Stimulated activated effector memory CD8-positive, alpha-beta T cell treated with anti-CD3 and anti-CD28 coated beads, Interleukin-12 subunit alpha, Interleukin-12 subunit beta, amount 100 ng/mL, for 72 hours (primary cell): ENCODE results near the gene MARCHF3.
"Not testable (repeated sequence)": the region's sequence is repeated elsewhere in the genome, so short reads cannot be mapped to it uniquely, and the experiment has no call there.

Experiments
- ATAC-seq: fragments of 150-1000 bp; cut with Tn5 transposase; 2 replicates; pipeline ENCODE4 v1.10.0; 2021
- DNase-seq, 2 donors: peaks; one replicate each; pipeline ENCODE4 v3.0.0; 2021 to 2022; ENCODE audit warnings: low spot score in 2 of 2
- H3K27ac Mint-ChIP-seq: one replicate; pipeline ENCODE4 v1.8.0; 2022; ENCODE audit warnings: mild to moderate bottlenecking, mixed read lengths
- H3K36me3 Mint-ChIP-seq: one replicate; pipeline ENCODE4 v1.8.0; 2022; ENCODE audit warnings: mild to moderate bottlenecking, mixed read lengths
- H3K4me1 Mint-ChIP-seq: one replicate; pipeline ENCODE4 v1.8.0; 2022; ENCODE audit warnings: mixed read lengths
- H3K4me3 Mint-ChIP-seq: one replicate; pipeline ENCODE4 v1.8.0; 2022; ENCODE audit warnings: mild to moderate bottlenecking, mixed read lengths
- H3K9me3 Mint-ChIP-seq: one replicate; pipeline ENCODE4 v1.8.0; 2022; ENCODE audit warnings: mixed read lengths

The MARCHF3 gene

GRCh38 chr5:126857472-126858410, 172.6 kb downstream of the MARCHF3 start:
- Mint-ChIP-seq H3K36me3 (no peaks in the 10 kb centered on the region), H3K4me1 (peaks cover 19% of the 10 kb centered on the region), H3K4me3 (no peak overlapping the region), H3K27ac (no peak overlapping the region), H3K9me3 (no peaks in the 10 kb centered on the region)
- ATAC-seq (no peak), DNase-seq (no peak)

- Mint-ChIP-seq H3K9me3 (no peaks in the 10 kb centered on the region), H3K4me3 (no peak overlapping the region), H3K4me1 (peaks cover 24% of the 10 kb centered on the region), H3K36me3 (no peaks in the 10 kb centered on the region), H3K27ac (peak overlapping the region; percentile 33)
- ATAC-seq = no peak
- no peak for DNase-seq
Observed at GRCh38 chr5:126855266-126855665, 175.1 kb downstream of the MARCHF3 start.

GRCh38 chr5:126854526-126855110, 175.7 kb downstream of the MARCHF3 start:
- peaks cover 24% of the 10 kb centered on the region for H3K4me1 Mint-ChIP-seq
- no peak for DNase-seq
- no peak overlapping the region for H3K4me3 Mint-ChIP-seq

GRCh38 chr5:126853541-126854307, 176.6 kb downstream of the MARCHF3 start:
- not testable (repeated sequence) for H3K36me3 Mint-ChIP-seq, H3K9me3 Mint-ChIP-seq, DNase-seq, ATAC-seq
- Mint-ChIP-seq H3K27ac (peak overlapping the region; percentile 69), H3K4me3 (peak overlapping the region; percentile 66), H3K4me1 (peaks cover 24% of the 10 kb centered on the region)

More at GRCh38 chr5:126854526-126855110, 175.7 kb downstream of the MARCHF3 start:
- ATAC-seq = no peak
- Mint-ChIP-seq H3K9me3 (no peaks in the 10 kb centered on the region), H3K27ac (peak overlapping the region; percentile 33), H3K36me3 (no peaks in the 10 kb centered on the region)

- ATAC-seq (no peak), DNase-seq (no peak)
- peaks cover 24% of the 10 kb centered on the region for H3K4me1 Mint-ChIP-seq
- H3K36me3 Mint-ChIP-seq = no peaks in the 10 kb centered on the region
- H3K27ac Mint-ChIP-seq = no peak overlapping the region
- peak overlapping the region; percentile 66 for H3K4me3 Mint-ChIP-seq
- H3K9me3 Mint-ChIP-seq = no peaks in the 10 kb centered on the region
Observed at GRCh38 chr5:126852841-126853271, 177.5 kb downstream of the MARCHF3 start.

GRCh38 chr5:126852091-126852571, 178.2 kb downstream of the MARCHF3 start:
- H3K4me3 Mint-ChIP-seq = peak overlapping the region; percentile 66
- H3K27ac Mint-ChIP-seq = no peak overlapping the region
- H3K36me3 Mint-ChIP-seq = no peaks in the 10 kb centered on the region
- H3K9me3 Mint-ChIP-seq = no peaks in the 10 kb centered on the region
- ATAC-seq (peak; percentile 62), DNase-seq (no peak)
- peaks cover 24% of the 10 kb centered on the region for H3K4me1 Mint-ChIP-seq

- DNase-seq (no peak), ATAC-seq (no peak)
- Mint-ChIP-seq H3K27ac (no peak overlapping the region), H3K4me1 (peaks cover 24% of the 10 kb centered on the region), H3K4me3 (no peak overlapping the region), H3K36me3 (no peaks in the 10 kb centered on the region), H3K9me3 (no peaks in the 10 kb centered on the region)
Observed at GRCh38 chr5:126851501-126852011, 178.8 kb downstream of the MARCHF3 start.

GRCh38 chr5:126849101-126849678, 181.2 kb downstream of the MARCHF3 start:
- Mint-ChIP-seq H3K36me3 (no peaks in the 10 kb centered on the region), H3K4me1 (peaks cover 24% of the 10 kb centered on the region), H3K27ac (no peak overlapping the region), H3K4me3 (no peak overlapping the region), H3K9me3 (no peaks in the 10 kb centered on the region)
- ATAC-seq (no peak), DNase-seq (no peak)

GRCh38 chr5:126848253-126848652, 182.1 kb downstream of the MARCHF3 start:
- Mint-ChIP-seq H3K9me3 (no peaks in the 10 kb centered on the region), H3K27ac (no peak overlapping the region), H3K4me1 (peaks cover 17% of the 10 kb centered on the region), H3K4me3 (no peak overlapping the region), H3K36me3 (peaks cover 4% of the 10 kb centered on the region)
- no peak for DNase-seq
- no peak for ATAC-seq

GRCh38 chr5:126847826-126848251, 182.5 kb downstream of the MARCHF3 start:
- no peak for ATAC-seq
- H3K9me3 Mint-ChIP-seq = no peaks in the 10 kb centered on the region
- no peak overlapping the region for H3K4me3 Mint-ChIP-seq
- peaks cover 13% of the 10 kb centered on the region for H3K4me1 Mint-ChIP-seq
- peaks cover 6% of the 10 kb centered on the region for H3K36me3 Mint-ChIP-seq
- no peak overlapping the region for H3K27ac Mint-ChIP-seq
- DNase-seq = peak in 1 of 2 donors; percentile 30

- Mint-ChIP-seq H3K9me3 (no peaks in the 10 kb centered on the region), H3K36me3 (peaks cover 6% of the 10 kb centered on the region), H3K27ac (peak overlapping the region; percentile 9), H3K4me3 (no peak overlapping the region), H3K4me1 (peaks cover 9% of the 10 kb centered on the region)
- DNase-seq (no peak), ATAC-seq (no peak)
Observed at GRCh38 chr5:126847456-126847820, 182.9 kb downstream of the MARCHF3 start.

GRCh38 chr5:126846744-126847455, 183.5 kb downstream of the MARCHF3 start:
- Mint-ChIP-seq H3K27ac (peak overlapping the region; percentile 9), H3K4me3 (no peak overlapping the region), H3K36me3 (peaks cover 6% of the 10 kb centered on the region), H3K9me3 (no peaks in the 10 kb centered on the region), H3K4me1 (peaks cover 7% of the 10 kb centered on the region)
- ATAC-seq (no peak), DNase-seq (peak in 1 of 2 donors; percentile 34)

- no peak overlapping the region for H3K4me3 Mint-ChIP-seq
- ATAC-seq (no peak), DNase-seq (no peak)
- H3K9me3 Mint-ChIP-seq = no peaks in the 10 kb centered on the region
- H3K4me1 Mint-ChIP-seq = peaks cover 12% of the 10 kb centered on the region
- no peak overlapping the region for H3K27ac Mint-ChIP-seq
- H3K36me3 Mint-ChIP-seq = peaks cover 6% of the 10 kb centered on the region
Observed at GRCh38 chr5:126846344-126846743, 184.0 kb downstream of the MARCHF3 start.

- peak; percentile 54 for ATAC-seq
- peaks cover 14% of the 10 kb centered on the region for H3K4me1 Mint-ChIP-seq
- H3K27ac Mint-ChIP-seq = peak overlapping the region; percentile 81
- DNase-seq = peak in 1 of 2 donors; percentile 49
- peaks cover 12% of the 10 kb centered on the region for H3K36me3 Mint-ChIP-seq
- H3K4me3 Mint-ChIP-seq = peak overlapping the region; percentile 14
- not testable (repeated sequence) for H3K9me3 Mint-ChIP-seq
Observed at GRCh38 chr5:126845470-126846070, 184.8 kb downstream of the MARCHF3 start.
